Activated CD4-positive, alpha-beta T cell treated with anti-CD3 and anti-CD28 coated beads, Interleukin-10, Interleukin-2, amounts not matched to agents 100 ng/mL and 50 ng/mL, durations not matched to agents 16 hours and 8 hours (primary cell): Measurements from ENCODE around the gene TNFRSF18.
"Not testable (repeated sequence)": the region's sequence is repeated elsewhere in the genome, so short reads cannot be mapped to it uniquely, and the experiment has no call there.

Experiments
- DNase-seq: peaks from one replicate; pipeline ENCODE4 v3.0.0-alpha.2; 2020

TNFRSF18 gene

GRCh38 chr1:1206376-1206965, at the start of gene TNFRSF18:
Gene TNFRSF18, minus strand, starts transcription at chr1:1206592. Its CDS starts 21 bp downstream, at chr1:1206571.
- peak; percentile 53 for DNase-seq

GRCh38 chr1:1255611-1256010, 49.2 kb upstream of the TNFRSF18 start:
- no peak for DNase-seq

GRCh38 chr1:1255078-1255477, 48.7 kb upstream of the TNFRSF18 start:
- no peak for DNase-seq

GRCh38 chr1:1254667-1254998, 48.2 kb upstream of the TNFRSF18 start:
- DNase-seq = no peak

- DNase-seq = no peak
Measured at GRCh38 chr1:1253972-1254666, 47.7 kb upstream of the TNFRSF18 start.

- no peak for DNase-seq
Measured at GRCh38 chr1:1253314-1253713, 46.9 kb upstream of the TNFRSF18 start.

- peak; percentile 82 for DNase-seq
Measured at GRCh38 chr1:1250786-1251284, 44.4 kb upstream of the TNFRSF18 start.

- DNase-seq = not testable (repeated sequence)
Measured at GRCh38 chr1:1248009-1248913, 41.9 kb upstream of the TNFRSF18 start.

- DNase-seq = no peak
Measured at GRCh38 chr1:1247341-1247913, 41.0 kb upstream of the TNFRSF18 start.

GRCh38 chr1:1246577-1247340, 40.4 kb upstream of the TNFRSF18 start, which contains the start of gene C1QTNF12:
Gene C1QTNF12, minus strand, starts transcription at chr1:1246722. Its CDS starts 32 bp downstream, at chr1:1246690.
- no peak for DNase-seq

GRCh38 chr1:1245817-1246576, 39.6 kb upstream of the TNFRSF18 start:
- no peak for DNase-seq

- no peak for DNase-seq
Measured at GRCh38 chr1:1245178-1245816, 38.9 kb upstream of the TNFRSF18 start.

GRCh38 chr1:1244192-1244811, 37.9 kb upstream of the TNFRSF18 start:
- DNase-seq = no peak

GRCh38 chr1:1243807-1244191, 37.4 kb upstream of the TNFRSF18 start:
- DNase-seq = no peak

GRCh38 chr1:1243266-1243660, 36.9 kb upstream of the TNFRSF18 start:
- DNase-seq = no peak

GRCh38 chr1:1242461-1243265, 36.3 kb upstream of the TNFRSF18 start:
- DNase-seq = no peak

- no peak for DNase-seq
Measured at GRCh38 chr1:1241588-1242219, 35.3 kb upstream of the TNFRSF18 start.

GRCh38 chr1:1240822-1241587, 34.6 kb upstream of the TNFRSF18 start:
- no peak for DNase-seq
